ENCODE results near the gene PAX8.

- TF ChIP-seq CTCF (IDR thresholded peaks at IDR 0.05), result no peak
- TF ChIP-seq REST (IDR thresholded peaks at IDR 0.05; ENCODE audit: insufficient read depth in 1 of 2, low read depth in 2 of 2, low read length in 1 of 2), result no peak
- no peak for TF ChIP-seq POLR2AphosphoS5 (IDR thresholded peaks at IDR 0.05; ENCODE audit: low read depth, low read length)
Observed at GRCh38 chr2:113198048-113198789, 80.5 kb downstream of the PAX8 start.

Measured in Panc1 (cell line).